Activated gamma-delta T cell treated with anti-CD3 and anti-CD28 coated beads, Interleukin-2, amount 50 U/mL, for 16 hours (primary cell): Measurements from ENCODE around the gene CCDC85C.
"Not testable (repeated sequence)": the region's sequence is repeated elsewhere in the genome, so short reads cannot be mapped to it uniquely, and the experiment has no call there.

Experiments
- DNase-seq: peaks from one replicate; pipeline ENCODE4 v3.0.0-alpha.2; 2020; ENCODE audit warnings: low read depth

The CCDC85C gene

DNA sequence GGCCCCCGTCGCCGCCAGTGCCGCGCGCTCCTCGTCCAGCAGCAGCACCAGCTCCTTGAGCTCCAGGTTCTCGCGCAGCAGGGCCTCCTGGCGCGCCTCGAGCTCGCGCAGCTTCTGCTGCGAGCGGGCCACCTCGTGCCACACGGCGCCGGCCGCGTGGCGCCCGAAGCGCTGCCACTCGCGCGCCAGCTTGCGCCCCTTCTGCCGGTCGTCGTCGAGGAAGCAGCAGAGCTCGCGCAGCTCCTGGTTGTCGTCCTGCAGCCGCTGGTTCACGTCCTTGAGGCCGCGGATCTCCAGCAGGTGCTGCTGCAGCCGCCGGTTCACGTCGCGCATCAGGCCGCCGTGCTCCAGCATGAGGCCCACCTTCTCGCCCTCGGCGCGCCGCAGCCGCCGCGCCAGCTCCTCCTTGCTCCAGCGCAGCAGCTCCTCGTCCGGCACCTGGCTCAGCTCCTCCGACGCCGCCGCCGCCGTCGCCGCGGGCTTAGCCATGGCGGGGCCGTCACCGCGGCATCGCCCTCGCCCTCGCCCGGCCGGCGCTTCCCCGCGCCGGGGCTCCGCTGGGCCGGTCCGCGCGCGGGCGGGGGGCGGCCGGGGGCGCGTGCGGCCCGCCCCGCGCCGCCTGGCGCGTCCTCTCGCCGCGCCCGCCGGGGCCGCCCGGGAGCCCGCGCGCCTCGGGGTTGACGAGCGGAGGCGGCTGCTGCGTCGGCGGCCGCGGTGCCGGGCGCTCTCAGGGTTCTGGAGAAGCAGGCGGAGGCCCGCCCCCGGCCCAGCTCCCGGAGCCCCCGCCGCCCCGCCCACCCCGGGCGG, at the start of gene CCDC85C:
TSS of gene CCDC85C (minus strand) at position 737 of the 807 bp plus-strand sequence. CDS start at position 489, 248 bp downstream.
- DNase-seq: no peak

- no peak for DNase-seq
Measured at GRCh38 chr14:99651953-99652746, 48.1 kb upstream of the CCDC85C start.

GRCh38 chr14:99650189-99650588, 46.2 kb upstream of the CCDC85C start:
- DNase-seq: no peak

DNA sequence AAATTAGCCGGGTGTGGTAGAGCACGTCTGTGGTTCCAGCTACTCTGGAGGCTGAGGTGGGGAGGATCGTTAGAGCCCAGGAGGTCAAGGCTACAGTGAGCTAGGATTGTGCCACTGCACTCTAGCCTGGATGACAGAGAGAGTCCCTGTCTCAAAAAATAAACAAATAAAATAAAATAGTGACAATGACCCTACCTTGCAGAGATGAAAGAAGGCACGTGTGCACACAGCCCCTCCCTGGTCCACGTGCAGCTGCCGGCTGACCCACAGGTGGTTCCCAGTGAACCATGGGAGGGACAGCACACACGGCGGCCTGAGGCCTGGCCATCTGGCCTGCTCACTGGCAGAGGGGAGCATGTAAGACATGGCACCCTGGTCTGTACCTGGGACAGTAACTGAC, 45.6 kb upstream of the CCDC85C start:
- no peak for DNase-seq

DNA sequence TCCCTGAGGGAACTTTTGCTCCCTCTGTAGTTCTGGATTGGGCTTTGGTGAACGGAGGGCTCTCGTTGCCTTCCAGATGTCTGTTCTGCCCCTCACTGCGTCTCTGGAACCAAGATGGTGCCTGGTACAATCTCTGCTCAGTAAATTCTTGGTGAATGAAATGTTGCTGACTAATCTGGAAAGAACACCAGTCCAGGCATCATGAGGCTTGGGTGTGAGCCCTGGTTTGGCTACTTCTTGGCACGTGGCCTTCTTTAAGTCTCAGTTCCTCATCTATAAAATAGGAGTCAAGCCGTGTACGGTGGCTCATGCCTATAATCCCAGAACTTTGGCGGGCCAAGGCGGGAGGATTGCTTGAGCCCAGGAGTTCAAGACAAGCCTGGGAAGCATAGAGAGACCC, 45.2 kb upstream of the CCDC85C start:
- no peak for DNase-seq

GRCh38 chr14:99648027-99648784, 44.2 kb upstream of the CCDC85C start:
- no peak for DNase-seq

DNA sequence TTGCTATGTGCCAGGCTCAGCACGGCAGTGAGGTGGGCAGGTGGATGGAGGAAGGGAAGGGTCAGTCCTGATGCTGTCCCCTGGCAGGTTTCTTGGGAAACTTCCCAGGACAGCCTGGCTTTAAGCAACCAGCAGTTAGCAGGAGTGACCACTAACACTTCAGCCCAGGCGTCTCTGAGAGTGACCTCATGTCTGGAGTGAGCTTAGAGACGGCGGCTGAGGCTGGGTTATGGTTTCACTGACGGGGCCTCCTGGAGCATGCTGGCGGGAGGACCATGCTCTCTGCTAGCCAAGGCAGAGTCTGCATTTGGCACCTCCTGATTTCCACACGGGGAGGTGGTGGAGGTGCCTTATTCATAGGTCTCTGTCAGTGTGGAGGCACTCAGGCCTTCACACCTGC, 43.4 kb upstream of the CCDC85C start:
- no peak for DNase-seq

GRCh38 chr14:99645545-99646505, 41.8 kb upstream of the CCDC85C start:
- no peak for DNase-seq

DNA sequence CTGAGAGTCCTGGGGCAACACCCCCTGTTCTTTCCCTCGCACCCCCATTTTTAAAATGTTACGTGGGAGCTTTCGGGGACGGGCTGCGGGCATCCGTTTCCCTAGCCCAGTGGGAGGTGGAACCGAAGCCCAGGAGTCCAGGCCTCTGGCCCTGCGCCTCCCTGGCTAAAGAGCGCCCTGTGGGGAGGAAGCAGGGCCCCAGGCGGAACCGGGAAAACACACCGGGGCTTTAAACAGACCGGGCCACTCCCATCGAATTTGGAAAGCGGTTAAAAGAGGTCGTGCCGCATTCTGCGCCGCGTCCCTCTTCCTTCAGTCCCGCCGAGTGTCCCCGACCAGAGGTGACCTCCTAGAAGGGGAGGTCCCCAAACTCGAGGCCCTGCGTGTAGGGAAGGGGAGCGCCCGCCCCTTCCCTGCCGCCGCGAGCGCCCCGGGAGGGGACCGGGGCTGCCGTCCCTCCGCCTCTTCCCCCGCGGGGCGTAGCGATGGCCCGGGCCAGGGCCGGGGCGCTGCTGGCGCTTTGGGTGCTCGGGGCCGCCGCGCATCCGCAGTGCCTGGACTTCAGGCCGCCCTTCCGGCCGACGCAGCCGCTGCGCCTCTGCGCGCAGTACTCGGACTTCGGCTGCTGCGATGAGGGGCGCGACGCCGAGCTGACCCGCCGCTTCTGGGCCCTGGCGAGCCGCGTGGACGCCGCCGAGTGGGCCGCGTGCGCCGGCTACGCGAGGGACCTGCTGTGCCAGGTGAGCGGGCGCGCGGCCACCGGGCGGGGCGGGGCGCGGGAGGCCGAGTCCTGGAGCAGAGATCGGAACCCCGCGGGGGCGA, 40.9 kb upstream of the CCDC85C start, which contains the start of gene HHIPL1:
TSS of gene HHIPL1 (plus strand) at position 407 of the 822 bp plus-strand sequence. CDS start at position 486, 79 bp downstream.
- DNase-seq: no peak

- DNase-seq: no peak
Measured at GRCh38 chr14:99644035-99644587, 40.1 kb upstream of the CCDC85C start.

DNA sequence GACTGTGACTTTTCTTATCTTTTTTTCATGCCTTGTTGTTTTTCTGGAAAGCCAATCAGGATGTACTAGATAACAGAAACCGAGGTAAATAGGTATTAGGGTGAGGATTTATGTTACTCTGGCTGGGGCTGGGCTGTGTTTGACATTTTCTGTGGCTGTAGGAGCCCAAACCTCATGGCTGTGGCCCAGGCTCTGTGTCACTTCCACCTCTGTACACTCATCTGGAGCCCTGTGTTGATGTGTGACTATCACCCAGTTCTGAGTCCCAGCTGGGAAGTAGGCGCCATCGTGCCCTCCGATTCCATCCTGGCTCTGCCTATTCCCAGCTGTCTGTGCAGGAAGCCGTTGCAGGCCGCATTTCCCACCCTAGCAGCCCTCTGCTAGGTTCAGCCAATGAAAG, 39.3 kb upstream of the CCDC85C start:
- no peak for DNase-seq

- not testable (repeated sequence) for DNase-seq
Measured at GRCh38 chr14:99642771-99643170, 38.8 kb upstream of the CCDC85C start.

- DNase-seq: no peak
Measured at GRCh38 chr14:99637624-99638023, 33.6 kb upstream of the CCDC85C start.

DNA sequence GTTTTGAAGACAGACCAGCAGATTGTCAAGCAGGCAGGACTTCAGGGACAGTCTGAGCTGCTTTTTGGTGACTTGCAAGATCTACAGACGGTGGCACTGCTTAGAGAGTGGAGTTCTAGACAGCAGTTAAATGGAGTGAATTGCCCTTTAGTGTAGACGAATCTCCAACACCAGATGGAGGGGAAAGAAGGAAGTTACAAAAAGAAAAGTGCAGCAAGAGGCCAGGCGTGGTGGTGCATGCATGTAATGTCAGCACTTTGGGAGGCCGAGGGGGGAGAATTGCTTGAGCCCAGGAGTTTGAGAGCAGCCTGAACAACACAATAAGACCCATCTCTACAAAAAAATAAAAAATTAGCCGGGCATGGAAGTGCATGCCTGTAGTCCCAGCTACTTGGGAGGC, 32.5 kb upstream of the CCDC85C start:
- no peak for DNase-seq

- DNase-seq: no peak
Measured at GRCh38 chr14:99635116-99635515, 31.1 kb upstream of the CCDC85C start.

GRCh38 chr14:99634443-99634842, 30.4 kb upstream of the CCDC85C start:
- DNase-seq: no peak

DNA sequence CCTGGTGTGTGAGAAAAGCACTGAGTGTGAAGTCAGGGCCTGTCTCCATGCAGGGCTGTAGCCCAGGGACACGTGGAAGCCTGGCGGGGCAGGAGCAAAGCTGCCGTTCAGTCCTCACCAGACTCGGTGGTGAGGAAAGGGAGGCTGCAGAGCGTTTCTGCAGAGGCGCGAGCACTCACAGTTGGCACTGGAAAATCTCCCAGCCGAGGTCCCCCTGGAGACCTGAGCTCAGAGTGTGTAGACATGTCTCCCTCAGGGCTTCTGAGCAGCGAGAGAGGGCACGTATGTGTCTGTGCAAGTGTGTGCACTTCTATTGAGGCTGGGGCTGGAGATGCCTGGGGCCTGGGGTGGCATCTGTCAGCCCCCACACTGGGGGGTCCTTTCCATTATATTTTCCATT, 29.9 kb upstream of the CCDC85C start:
- DNase-seq: no peak

- no peak for DNase-seq
Measured at GRCh38 chr14:99633141-99633540, 29.1 kb upstream of the CCDC85C start.

DNA sequence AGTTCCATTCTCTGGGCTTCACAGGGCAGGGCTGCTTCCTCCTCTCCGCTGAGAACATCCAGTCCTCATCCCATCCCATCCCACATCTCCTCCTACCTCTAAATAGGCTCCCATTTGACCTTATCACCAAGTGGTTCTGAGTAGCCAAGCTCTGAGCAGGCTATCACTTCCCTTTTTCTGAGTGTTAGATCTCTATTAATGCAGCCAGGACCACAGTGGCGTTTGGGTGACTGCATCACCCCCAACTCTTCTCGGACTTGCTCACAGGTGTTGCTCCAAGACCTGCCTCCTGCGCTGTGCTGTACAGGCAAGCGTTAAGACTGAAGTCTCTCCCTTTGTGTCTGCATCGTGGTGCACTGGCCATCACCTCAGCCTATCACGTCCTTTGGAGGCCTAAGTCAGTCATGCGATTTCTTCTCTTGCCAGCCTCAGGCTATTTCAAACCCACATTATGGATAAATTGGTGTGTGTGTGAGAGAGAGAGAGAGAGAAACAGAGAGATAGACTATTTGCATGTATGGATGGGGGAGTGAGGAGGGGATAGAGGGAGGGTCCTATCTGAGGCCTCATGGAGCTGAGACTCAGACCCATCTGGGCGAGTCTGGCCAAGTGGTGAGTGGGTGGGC, 28.5 kb upstream of the CCDC85C start:
- no peak for DNase-seq

- DNase-seq: no peak
Measured at GRCh38 chr14:99630202-99630601, 26.2 kb upstream of the CCDC85C start.
